ENCODE results near the gene RGS10.

The RGS10 gene

DNA sequence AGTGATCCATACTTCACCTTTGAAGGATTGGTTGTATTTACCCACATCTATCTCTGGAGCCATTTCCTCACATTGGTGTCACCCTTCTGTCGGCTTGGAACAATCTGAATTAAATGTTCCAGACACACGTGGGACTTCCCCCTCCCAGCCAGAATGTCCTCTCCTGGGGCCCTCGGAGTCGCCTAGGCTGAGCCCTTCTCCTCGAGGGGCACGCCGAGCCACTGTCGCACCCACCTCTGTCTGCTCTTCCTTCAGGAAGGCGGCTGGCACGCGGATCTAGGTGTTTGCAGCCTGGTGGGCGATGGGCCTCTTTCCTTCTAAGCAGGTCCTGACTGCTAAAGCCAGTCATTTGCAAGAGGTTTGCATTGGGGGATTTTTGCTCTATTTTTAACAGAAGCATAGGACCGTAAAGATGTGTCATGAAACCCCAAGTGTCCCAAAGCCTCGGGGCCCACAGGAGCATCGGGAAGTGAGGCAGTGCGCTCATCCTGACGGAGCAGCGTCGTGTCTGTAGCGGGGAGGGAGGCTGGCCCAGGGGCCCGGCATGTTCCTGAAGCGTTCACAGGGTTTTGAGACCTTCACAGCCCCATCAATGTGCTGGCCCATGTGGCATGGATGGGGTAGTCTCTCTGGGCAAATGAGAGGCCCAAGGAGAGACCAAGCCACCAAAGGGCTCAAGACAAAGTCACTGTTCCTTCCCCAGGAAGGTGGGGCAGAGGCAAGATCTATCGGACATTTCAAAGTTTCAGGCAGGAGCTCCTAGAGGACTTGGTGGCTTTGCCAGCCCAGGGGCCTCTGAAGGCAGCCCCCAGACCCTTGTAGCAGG lies 86.7 kb downstream of the RGS10 start:
- Histone ChIP-seq H3K9ac (ENCODE audit: low read length) (no peak overlapping the region), H3K9me3 (replicated peaks; ENCODE audit: insufficient read depth, low read length) (no peaks in the 10 kb centered on the region), H3K4me1 (ENCODE audit: low read length) (no peaks in the 10 kb centered on the region), H3K79me2 (ENCODE audit: low read length) (no peaks in the 10 kb centered on the region), H3K9me2 (replicated peaks; ENCODE audit: insufficient read depth, low read length) (no peaks in the 10 kb centered on the region), H3K36me3 (replicated peaks; ENCODE audit: insufficient read depth, low read length) (no peaks in the 10 kb centered on the region), H3F3A (ENCODE audit: insufficient read depth, low read length) (no peaks in the 10 kb centered on the region), H2AFZ (ENCODE audit: low read length) (no peak overlapping the region), H4K20me1 (ENCODE audit: insufficient read depth, low read length) (no peaks in the 10 kb centered on the region), H3K4me2 (ENCODE audit: low read depth, low read length) (no peak overlapping the region), H3K27me3 (replicated peaks; ENCODE audit: insufficient read depth, low read length) (no peaks in the 10 kb centered on the region), H3K27ac (ENCODE audit: low read length) (no peak overlapping the region), H3K4me3 (ENCODE audit: low read length) (no peak overlapping the region)
- TF ChIP-seq EZH2phosphoT487 (IDR thresholded peaks at IDR 0.05; ENCODE audit: low read length) (no peak), EZH2 (optimal IDR thresholded peaks at IDR 0.05; ENCODE audit: low read depth, low read length) (no peak), CTCF (IDR thresholded peaks at IDR 0.05; ENCODE audit: low read length) (no peak)
- no peak for DNase-seq

- no peaks in the 10 kb centered on the region for H3F3A ChIP-seq (ENCODE audit: insufficient read depth, low read length)
- TF ChIP-seq EZH2phosphoT487 (IDR thresholded peaks at IDR 0.05; ENCODE audit: low read length): no peak
- TF ChIP-seq EZH2 (optimal IDR thresholded peaks at IDR 0.05; ENCODE audit: low read depth, low read length): no peak
- no peak for TF ChIP-seq CTCF (IDR thresholded peaks at IDR 0.05; ENCODE audit: low read length)
- no peaks in the 10 kb centered on the region for H4K20me1 ChIP-seq (ENCODE audit: insufficient read depth, low read length)
- no peak overlapping the region for H3K4me3 ChIP-seq (ENCODE audit: low read length)
- no peak overlapping the region for H3K9ac ChIP-seq (ENCODE audit: low read length)
- H3K36me3 ChIP-seq (replicated peaks; ENCODE audit: insufficient read depth, low read length): no peaks in the 10 kb centered on the region
- H3K4me2 ChIP-seq (ENCODE audit: low read depth, low read length): no peak overlapping the region
- H2AFZ ChIP-seq (ENCODE audit: low read length): no peak overlapping the region
- H3K9me3 ChIP-seq (replicated peaks; ENCODE audit: insufficient read depth, low read length): no peaks in the 10 kb centered on the region
- H3K9me2 ChIP-seq (replicated peaks; ENCODE audit: insufficient read depth, low read length): no peaks in the 10 kb centered on the region
- DNase-seq: no peak
- no peaks in the 10 kb centered on the region for H3K27me3 ChIP-seq (replicated peaks; ENCODE audit: insufficient read depth, low read length)
- no peak overlapping the region for H3K27ac ChIP-seq (ENCODE audit: low read length)
- H3K4me1 ChIP-seq (ENCODE audit: low read length): no peaks in the 10 kb centered on the region
- no peaks in the 10 kb centered on the region for H3K79me2 ChIP-seq (ENCODE audit: low read length)
Observed at GRCh38 chr10:119454990-119455389, 87.5 kb downstream of the RGS10 start.

DNA sequence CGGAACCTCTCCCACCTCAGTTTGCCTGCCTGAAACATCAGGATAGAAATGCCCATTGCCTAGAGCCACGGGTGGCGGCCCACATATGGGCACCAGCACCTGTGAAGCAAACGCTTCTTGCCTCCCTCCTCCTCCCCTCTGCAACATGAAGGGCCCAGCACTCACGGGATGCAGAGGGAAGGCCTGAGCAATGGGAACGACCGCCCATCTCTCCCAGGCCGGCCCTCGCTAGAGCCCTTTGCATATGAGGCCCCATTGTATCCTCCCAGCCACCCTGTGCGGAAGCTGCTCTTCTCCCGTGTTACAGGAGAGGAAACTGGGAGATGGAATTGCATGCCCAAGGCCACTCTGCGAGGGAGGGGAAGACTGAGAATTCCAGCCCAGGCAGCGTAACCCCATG lies 88.2 kb downstream of the RGS10 start:
- Histone ChIP-seq H3K9ac (ENCODE audit: low read length) (no peak overlapping the region), H3K79me2 (ENCODE audit: low read length) (no peaks in the 10 kb centered on the region), H3K4me2 (ENCODE audit: low read depth, low read length) (no peak overlapping the region), H3K27me3 (replicated peaks; ENCODE audit: insufficient read depth, low read length) (no peaks in the 10 kb centered on the region), H3K4me1 (ENCODE audit: low read length) (no peaks in the 10 kb centered on the region), H3K4me3 (ENCODE audit: low read length) (no peak overlapping the region), H2AFZ (ENCODE audit: low read length) (no peak overlapping the region), H3K9me2 (replicated peaks; ENCODE audit: insufficient read depth, low read length) (no peaks in the 10 kb centered on the region), H4K20me1 (ENCODE audit: insufficient read depth, low read length) (no peaks in the 10 kb centered on the region), H3K36me3 (replicated peaks; ENCODE audit: insufficient read depth, low read length) (no peaks in the 10 kb centered on the region), H3K9me3 (replicated peaks; ENCODE audit: insufficient read depth, low read length) (no peaks in the 10 kb centered on the region), H3K27ac (ENCODE audit: low read length) (no peak overlapping the region), H3F3A (ENCODE audit: insufficient read depth, low read length) (no peaks in the 10 kb centered on the region)
- TF ChIP-seq EZH2phosphoT487 (IDR thresholded peaks at IDR 0.05; ENCODE audit: low read length): no peak
- TF ChIP-seq CTCF (IDR thresholded peaks at IDR 0.05; ENCODE audit: low read length): no peak
- no peak for TF ChIP-seq EZH2 (optimal IDR thresholded peaks at IDR 0.05; ENCODE audit: low read depth, low read length)
- no peak for DNase-seq

All from MM.1S (cell line).